Upper lobe of right lung (tissue), 1 donor: ENCODE results near the gene ZNF692. TPM values are rescaled to one million over a fixed set of nuclear protein-coding genes. Genes with fewer than 3 reads are reported as not detected.
"Not testable (repeated sequence)": the region's sequence is repeated elsewhere in the genome, so short reads cannot be mapped to it uniquely, and the experiment has no call there.

Experiments
- ATAC-seq: fragments of 200-7000 bp; cut with Tn5 transposase; one replicate; pipeline ENCODE4 v1.9.1; 2020; ENCODE audit warnings: mild to moderate bottlenecking, moderate library complexity
- DNase-seq: peaks from one replicate; pipeline ENCODE4 v3.0.0-alpha.2; 2020
- H3K27ac ChIP-seq: fragments of 200-600 bp; one replicate; pipeline ENCODE4 v1.8.0; 2022
- H3K27me3 ChIP-seq: fragments of 200-600 bp; one replicate; pipeline ENCODE4 v1.8.0; 2022; ENCODE audit warnings: mild to moderate bottlenecking
- H3K36me3 ChIP-seq: fragments of 200-600 bp; one replicate; pipeline ENCODE4 v1.8.0; 2022
- H3K4me1 ChIP-seq: fragments of 200-600 bp; one replicate; pipeline ENCODE4 v1.8.0; 2022
- H3K4me3 ChIP-seq: fragments of 200-600 bp; one replicate; pipeline ENCODE4 v1.8.0; 2022; ENCODE audit warnings: mild to moderate bottlenecking
- H3K9me3 ChIP-seq: fragments of 200-600 bp; one replicate; pipeline ENCODE4 v1.8.0; 2022
- CTCF ChIP-seq: fragments of 200-600 bp; IDR thresholded peaks from one replicate; pipeline ENCODE4 v1.8.0; 2022; ENCODE audit warnings: antibody characterized with exemption
- intact Hi-C: fragments of 100-400 bp; cut with DNase I; formaldehyde crosslinking; loops from one replicate; pipeline ENCODE4 v1.11.0; 2022
- total RNA-seq: library from RNA; stranded (reverse); fragmentation: NEBNext Ultra II Directional; extraction: Animal tissue kit (Norgen Biotek cat#: 25700); gene quantifications from one replicate; pipeline ENCODE4 v1.2.1, GENCODE V29; 2021
- donor health status: DM: no; HTN: yes; CAD: no; lungs with severe emphysema.

Gene ZNF692
- total RNA-seq, 1 donor from 2014 or later, result 38.1 TPM

- Histone ChIP-seq H3K36me3 (no peaks in the 10 kb centered on the region), H3K4me3 (no peak overlapping the region), H3K27me3 (no peaks in the 10 kb centered on the region), H3K9me3 (no peaks in the 10 kb centered on the region), H3K4me1 (no peaks in the 10 kb centered on the region), H3K27ac (no peak overlapping the region)
- ATAC-seq (no peak), DNase-seq (no peak)
- TF ChIP-seq CTCF, result no peak
- intact Hi-C loops, result no loop called here
Observed at GRCh38 chr1:248884632-248885295, 25.9 kb upstream of the ZNF692 start.

GRCh38 chr1:248882427-248882826 lies 23.5 kb upstream of the ZNF692 start:
- DNase-seq, H3K36me3 ChIP-seq, H3K27me3 ChIP-seq, ATAC-seq, H3K27ac ChIP-seq, H3K9me3 ChIP-seq, H3K4me1 ChIP-seq, H3K4me3 ChIP-seq, intact Hi-C loops: not testable (repeated sequence)

- H3K36me3 ChIP-seq, result no peaks in the 10 kb centered on the region
- H3K9me3 ChIP-seq, result no peaks in the 10 kb centered on the region
- H3K4me1 ChIP-seq, result no peaks in the 10 kb centered on the region
- H3K27me3 ChIP-seq, result no peaks in the 10 kb centered on the region
- no peak overlapping the region for H3K4me3 ChIP-seq
- DNase-seq (no peak), ATAC-seq (no peak)
- intact Hi-C loops, result no loop called here
- TF ChIP-seq CTCF, result no peak
- no peak overlapping the region for H3K27ac ChIP-seq
Observed at GRCh38 chr1:248881261-248881660, 22.4 kb upstream of the ZNF692 start.

- Histone ChIP-seq H3K9me3 (no peaks in the 10 kb centered on the region), H3K4me3 (peak overlapping the region; percentile 73), H3K27ac (peak overlapping the region; percentile 95), H3K36me3 (no peaks in the 10 kb centered on the region), H3K4me1 (no peaks in the 10 kb centered on the region), H3K27me3 (no peaks in the 10 kb centered on the region)
- DNase-seq, result peak; percentile 83
- TF ChIP-seq CTCF, result no peak
- intact Hi-C loops, result no loop called here
- peak; percentile 75 for ATAC-seq
Observed at GRCh38 chr1:248873993-248874533, 15.2 kb upstream of the ZNF692 start.

- Histone ChIP-seq H3K4me1 (no peaks in the 10 kb centered on the region), H3K27ac (peak overlapping the region; percentile 95), H3K27me3 (no peaks in the 10 kb centered on the region), H3K36me3 (no peaks in the 10 kb centered on the region), H3K9me3 (no peaks in the 10 kb centered on the region), H3K4me3 (peak overlapping the region; percentile 73)
- intact Hi-C loops, result no loop called here
- TF ChIP-seq CTCF, result no peak
- peak; percentile 94 for DNase-seq
- peak; percentile 92 for ATAC-seq
Observed at GRCh38 chr1:248873409-248873992, 14.6 kb upstream of the ZNF692 start.

- no peak for TF ChIP-seq CTCF
- peak; percentile 82 for ATAC-seq
- intact Hi-C loops, result no loop called here
Observed at GRCh38 chr1:248872752-248873408, 14.0 kb upstream of the ZNF692 start.

More at GRCh38 chr1:248872752-248873408, 14.0 kb upstream of the ZNF692 start:
- Histone ChIP-seq H3K4me1 (no peaks in the 10 kb centered on the region), H3K9me3 (no peaks in the 10 kb centered on the region), H3K27me3 (no peaks in the 10 kb centered on the region), H3K36me3 (no peaks in the 10 kb centered on the region), H3K4me3 (peak overlapping the region; percentile 73), H3K27ac (peak overlapping the region; percentile 95)
- peak; percentile 81 for DNase-seq
